Vagina (tissue), 2 donors: ENCODE results near the gene IRF8.

Experiments
- CTCF ChIP-seq, 3 experiments: fragments of 450-650 bp in 2 of 3; fragments of 200-600 bp in 1 of 3; sonication (generic) in 1 of 3; IDR thresholded peaks; one replicate each; pipeline ENCODE4 v1.5.1; 2017 to 2019; ENCODE audit warnings: antibody characterized with exemption in 3 of 3, mild to moderate bottlenecking in 2 of 3, moderate library complexity in 2 of 3
- POLR2AphosphoS5 ChIP-seq, 2 donors: sonication (generic); formaldehyde crosslinking; IDR thresholded peaks; one replicate each; pipeline ENCODE4 v1.9.0; 2017; ENCODE audit warnings: antibody characterized with exemption in 2 of 2, mild to moderate bottlenecking in 2 of 2, low read depth in 1 of 2; ENCODE audit not compliant: insufficient read depth in 1 of 2

GRCh38 chr16:85950136-85950918, 51.4 kb downstream of the IRF8 start:
- no peak for TF ChIP-seq CTCF (IDR thresholded peaks at IDR 0.05)
- TF ChIP-seq POLR2AphosphoS5 (IDR thresholded peaks at IDR 0.05; ENCODE audit: insufficient read depth in 1 of 2, low read depth in 1 of 2): no peak
